Panc1 (cell line): Measurements from ENCODE around the gene RELL1. TPM values are rescaled to one million over a fixed set of nuclear protein-coding genes. Genes with fewer than 3 reads are reported as not detected.

ENCODE experiments used
- ATAC-seq: fragments of 200-7000 bp; cut with Tn5 transposase; 2 replicates; pipeline ENCODE4 v1.9.1; 2020; ENCODE audit warnings: mild to moderate bottlenecking, moderate library complexity
- BruUV-seq: library from RNA; stranded (reverse); fragments of 400-500 nt; replicated peaks from 2 replicates; lab custom pipeline; 2021; lab: Mats Ljungman, UMichigan
- CTCF ChIA-PET: fragments of 300-600 bp; sonication (Branson Sonifier 250); formaldehyde crosslinking; loops from one replicate; lab custom pipeline; 2022; ENCODE audit warnings: antibody characterized with exemption; lab: Charles Lee
- POLR2A ChIA-PET: fragments of 300-600 bp; sonication (Branson Sonifier 250); formaldehyde crosslinking; loops from one replicate; lab custom pipeline; 2022; ENCODE audit warnings: antibody characterized with exemption; lab: Charles Lee
- DNase-seq: peaks from one replicate; pipeline ENCODE4 v3.0.0-alpha.2; 2010; ENCODE audit warnings: low read depth, low spot score
- H3K27ac ChIP-seq: 2 replicates; pipeline ENCODE4 v1.5.1; 2011; ENCODE audit warnings: mild to moderate bottlenecking, low read length, inconsistent platforms
- H3K27me3 ChIP-seq: fragments of 200-500 bp; sonication (Bioruptor generic); 2 replicates; pipeline ENCODE4 v1.6.0; 2014; ENCODE audit warnings: low read length, inconsistent platforms; ENCODE audit not compliant: control insufficient read depth, insufficient read depth
- H3K36me3 ChIP-seq: fragments of 200-500 bp; sonication (Bioruptor generic); 2 replicates; pipeline ENCODE4 v1.5.1; 2014; ENCODE audit warnings: inconsistent platforms, mild to moderate bottlenecking, low read length, moderate library complexity; ENCODE audit not compliant: control insufficient read depth, insufficient read depth
- H3K4me1 ChIP-seq: 2 replicates; pipeline ENCODE4 v1.5.1; 2011; ENCODE audit warnings: inconsistent platforms, mild to moderate bottlenecking, low read length, moderate library complexity; ENCODE audit not compliant: control insufficient read depth, insufficient read depth
- H3K4me3 ChIP-seq, 2 experiments: 2 replicates each; pipeline ENCODE4 v1.5.1; 2011 to 2012; ENCODE audit warnings: low read depth in 2 of 2, low read length in 2 of 2, mild to moderate bottlenecking in 2 of 2, inconsistent platforms in 1 of 2, moderate library complexity in 1 of 2
- H3K9me3 ChIP-seq: fragments of 200-500 bp; sonication (Bioruptor generic); 2 replicates; pipeline ENCODE4 v1.5.1; 2014; ENCODE audit warnings: low read depth, mild to moderate bottlenecking, inconsistent platforms, low read length, moderate library complexity; ENCODE audit not compliant: control insufficient read depth, insufficient read depth
- POLR2AphosphoS5 ChIP-seq: IDR thresholded peaks from 2 replicates; pipeline ENCODE4 v1.6.1; 2012; ENCODE audit warnings: mild to moderate bottlenecking, low read depth, low read length, moderate library complexity
- SIN3A ChIP-seq: IDR thresholded peaks from 2 replicates; pipeline ENCODE4 v1.6.1; 2012; ENCODE audit warnings: low read depth, mild to moderate bottlenecking, low read length, moderate library complexity, borderline replicate concordance; ENCODE audit not compliant: insufficient read depth
- TCF7L2 ChIP-seq: IDR thresholded peaks from 2 replicates; pipeline ENCODE4 v1.6.1; 2011; ENCODE audit warnings: mild to moderate bottlenecking, low read depth, low read length, inconsistent platforms
- in situ Hi-C: cut with HindIII; loops from 2 replicates; pipeline ENCODE4 v1.10.0; 2016; ENCODE audit warnings: low sequenced_read_pairs, low pct_unique_long_range_greater_than_20kb
- intact Hi-C: fragments of 100-400 bp; cut with micrococcal nuclease; formaldehyde crosslinking; loops from one replicate; pipeline ENCODE4 v1.10.0; 2022; ENCODE audit not compliant: unreplicated experiment
- total RNA-seq: library from RNA; stranded (reverse); gene quantifications from one replicate; pipeline ENCODE4 v1.2.1, GENCODE V29; 2021; ENCODE audit not compliant: unreplicated experiment
- TF ChIP-seq, protein P1 (sequence below), 2 experiments: IDR thresholded peaks; 2 replicates each; pipeline ENCODE4 v1.6.1; 2011 to 2012; ENCODE audit warnings: low read depth in 2 of 2, control low read depth in 1 of 2, low read length in 1 of 2, mild to moderate bottlenecking in 1 of 2, moderate library complexity in 1 of 2; ENCODE audit not compliant: insufficient read depth in 1 of 2
- TF ChIP-seq, protein P2 (sequence below): fragments of 450-650 bp; IDR thresholded peaks from 2 replicates; pipeline ENCODE4 v1.5.1; 2017; ENCODE audit warnings: mild to moderate bottlenecking

The RELL1 gene
- total RNA-seq, 1 experiment from 2014 or later = 29.1 TPM

DNA sequence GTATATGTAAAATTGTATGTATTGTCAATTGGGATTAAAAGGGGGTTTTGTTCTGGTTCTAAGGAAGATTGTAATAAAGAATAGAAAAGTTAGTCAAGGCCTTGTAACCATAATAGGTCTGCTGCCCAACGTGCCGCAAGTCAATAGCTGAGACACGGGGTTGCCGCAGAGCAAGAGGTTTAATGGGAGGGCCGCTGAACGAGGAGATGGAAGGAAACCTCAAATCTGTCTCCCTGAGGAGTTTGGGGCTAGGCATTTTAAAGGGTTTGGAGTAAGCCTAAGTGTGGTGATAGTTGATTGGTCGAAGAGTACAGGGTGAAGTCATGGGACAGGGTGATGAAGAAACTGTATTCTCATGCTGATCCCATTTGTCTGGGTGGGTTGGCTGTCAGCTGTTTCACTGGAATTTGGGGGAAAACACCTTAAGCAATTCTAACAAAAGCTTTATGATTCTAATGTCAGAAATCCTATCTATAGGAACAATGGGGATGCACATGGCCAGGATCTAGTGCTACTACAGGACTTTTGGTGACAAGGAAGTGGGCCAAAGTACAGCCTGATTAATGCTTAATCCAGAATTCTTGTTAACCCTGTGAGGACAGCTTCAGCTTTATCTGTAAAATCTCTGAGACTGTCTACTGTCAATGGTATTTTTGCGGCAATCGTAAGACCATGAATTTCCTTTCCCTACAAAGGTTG lies 86.9 kb downstream of the RELL1 start:
- no peak overlapping the region for H3K4me3 ChIP-seq
- in situ Hi-C loops (no loop called here), intact Hi-C loops (no loop called here)
- no TSS peak for BruUV-seq
- no peak for DNase-seq
- no peak for ATAC-seq
- H3K9me3 ChIP-seq = no peaks in the 10 kb centered on the region
- no peaks in the 10 kb centered on the region for H3K27me3 ChIP-seq
- ChIA-PET CTCF (no interaction called here), POLR2A (no interaction called here)
- H3K36me3 ChIP-seq = no peaks in the 10 kb centered on the region
- H3K4me1 ChIP-seq = no peaks in the 10 kb centered on the region
- no peak overlapping the region for H3K27ac ChIP-seq
- TF ChIP-seq, protein P1, sequence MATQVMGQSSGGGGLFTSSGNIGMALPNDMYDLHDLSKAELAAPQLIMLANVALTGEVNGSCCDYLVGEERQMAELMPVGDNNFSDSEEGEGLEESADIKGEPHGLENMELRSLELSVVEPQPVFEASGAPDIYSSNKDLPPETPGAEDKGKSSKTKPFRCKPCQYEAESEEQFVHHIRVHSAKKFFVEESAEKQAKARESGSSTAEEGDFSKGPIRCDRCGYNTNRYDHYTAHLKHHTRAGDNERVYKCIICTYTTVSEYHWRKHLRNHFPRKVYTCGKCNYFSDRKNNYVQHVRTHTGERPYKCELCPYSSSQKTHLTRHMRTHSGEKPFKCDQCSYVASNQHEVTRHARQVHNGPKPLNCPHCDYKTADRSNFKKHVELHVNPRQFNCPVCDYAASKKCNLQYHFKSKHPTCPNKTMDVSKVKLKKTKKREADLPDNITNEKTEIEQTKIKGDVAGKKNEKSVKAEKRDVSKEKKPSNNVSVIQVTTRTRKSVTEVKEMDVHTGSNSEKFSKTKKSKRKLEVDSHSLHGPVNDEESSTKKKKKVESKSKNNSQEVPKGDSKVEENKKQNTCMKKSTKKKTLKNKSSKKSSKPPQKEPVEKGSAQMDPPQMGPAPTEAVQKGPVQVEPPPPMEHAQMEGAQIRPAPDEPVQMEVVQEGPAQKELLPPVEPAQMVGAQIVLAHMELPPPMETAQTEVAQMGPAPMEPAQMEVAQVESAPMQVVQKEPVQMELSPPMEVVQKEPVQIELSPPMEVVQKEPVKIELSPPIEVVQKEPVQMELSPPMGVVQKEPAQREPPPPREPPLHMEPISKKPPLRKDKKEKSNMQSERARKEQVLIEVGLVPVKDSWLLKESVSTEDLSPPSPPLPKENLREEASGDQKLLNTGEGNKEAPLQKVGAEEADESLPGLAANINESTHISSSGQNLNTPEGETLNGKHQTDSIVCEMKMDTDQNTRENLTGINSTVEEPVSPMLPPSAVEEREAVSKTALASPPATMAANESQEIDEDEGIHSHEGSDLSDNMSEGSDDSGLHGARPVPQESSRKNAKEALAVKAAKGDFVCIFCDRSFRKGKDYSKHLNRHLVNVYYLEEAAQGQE (IDR thresholded peaks at IDR 0.05; ENCODE audit: insufficient read depth in 1 of 2, low read depth in 2 of 2, low read length in 1 of 2) = no peak

DNA sequence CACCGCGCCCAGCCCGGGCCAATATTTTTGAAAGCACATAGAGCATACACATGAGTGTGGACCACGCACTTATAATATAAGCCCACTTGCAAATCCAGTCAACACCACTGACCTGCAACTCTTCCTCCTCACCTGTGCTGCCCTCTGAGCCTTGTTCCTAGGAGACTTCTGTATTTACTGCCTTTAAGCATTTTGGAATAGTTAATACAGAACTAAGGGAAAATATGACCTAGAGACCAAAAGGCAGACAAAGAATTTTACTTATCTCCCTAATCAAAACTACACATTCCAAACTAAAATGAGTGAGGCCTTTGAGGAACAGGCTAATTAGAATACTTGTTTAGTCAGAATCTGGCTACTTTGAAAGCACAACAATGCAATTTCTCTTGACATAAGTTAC lies 89.1 kb downstream of the RELL1 start:
- in situ Hi-C loops = no loop called here
- H3K4me3 ChIP-seq = no peak overlapping the region
- TF ChIP-seq POLR2AphosphoS5 = no peak
- no peak for TF ChIP-seq TCF7L2
- TF ChIP-seq SIN3A = no peak
- TF ChIP-seq, protein P2, sequence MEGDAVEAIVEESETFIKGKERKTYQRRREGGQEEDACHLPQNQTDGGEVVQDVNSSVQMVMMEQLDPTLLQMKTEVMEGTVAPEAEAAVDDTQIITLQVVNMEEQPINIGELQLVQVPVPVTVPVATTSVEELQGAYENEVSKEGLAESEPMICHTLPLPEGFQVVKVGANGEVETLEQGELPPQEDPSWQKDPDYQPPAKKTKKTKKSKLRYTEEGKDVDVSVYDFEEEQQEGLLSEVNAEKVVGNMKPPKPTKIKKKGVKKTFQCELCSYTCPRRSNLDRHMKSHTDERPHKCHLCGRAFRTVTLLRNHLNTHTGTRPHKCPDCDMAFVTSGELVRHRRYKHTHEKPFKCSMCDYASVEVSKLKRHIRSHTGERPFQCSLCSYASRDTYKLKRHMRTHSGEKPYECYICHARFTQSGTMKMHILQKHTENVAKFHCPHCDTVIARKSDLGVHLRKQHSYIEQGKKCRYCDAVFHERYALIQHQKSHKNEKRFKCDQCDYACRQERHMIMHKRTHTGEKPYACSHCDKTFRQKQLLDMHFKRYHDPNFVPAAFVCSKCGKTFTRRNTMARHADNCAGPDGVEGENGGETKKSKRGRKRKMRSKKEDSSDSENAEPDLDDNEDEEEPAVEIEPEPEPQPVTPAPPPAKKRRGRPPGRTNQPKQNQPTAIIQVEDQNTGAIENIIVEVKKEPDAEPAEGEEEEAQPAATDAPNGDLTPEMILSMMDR = no peak
- TF ChIP-seq, protein P1 (IDR thresholded peaks at IDR 0.05; ENCODE audit: insufficient read depth in 1 of 2, low read depth in 2 of 2, low read length in 1 of 2) = no peak
- intact Hi-C loops = no loop called here
- ATAC-seq = no peak
- BruUV-seq = no TSS peak
- H3K9me3 ChIP-seq = no peaks in the 10 kb centered on the region
- no peak for DNase-seq
- ChIA-PET CTCF (no interaction called here), POLR2A (no interaction called here)
- no peaks in the 10 kb centered on the region for H3K27me3 ChIP-seq
- no peaks in the 10 kb centered on the region for H3K36me3 ChIP-seq
- H3K4me1 ChIP-seq = no peaks in the 10 kb centered on the region
- no peak overlapping the region for H3K27ac ChIP-seq
